GM13977 (cell line): ENCODE measurements around the gene MARCHF9.

Source experiments
- DNase-seq: peaks from one replicate; pipeline ENCODE4 v3.0.0; 2012; ENCODE audit warnings: low spot score
- in situ Hi-C: fragments of 300-500 bp; cut with MboI; formaldehyde crosslinking; loops from one replicate; pipeline ENCODE4 v1.12.0; 2022; ENCODE audit warnings: low sequenced_read_pairs, low pct_unique_long_range_greater_than_20kb, mixed read lengths, inconsistent platforms; ENCODE audit not compliant: unreplicated experiment
- TF ChIP-seq, protein P1 (sequence below): IDR thresholded peaks from 2 replicates; pipeline ENCODE4 v1.5.1; 2012; ENCODE audit warnings: mild to moderate bottlenecking, control low read depth; ENCODE audit not compliant: insufficient read depth; ENCODE audit errors: extremely low read depth, missing control alignments

Gene MARCHF9

DNA sequence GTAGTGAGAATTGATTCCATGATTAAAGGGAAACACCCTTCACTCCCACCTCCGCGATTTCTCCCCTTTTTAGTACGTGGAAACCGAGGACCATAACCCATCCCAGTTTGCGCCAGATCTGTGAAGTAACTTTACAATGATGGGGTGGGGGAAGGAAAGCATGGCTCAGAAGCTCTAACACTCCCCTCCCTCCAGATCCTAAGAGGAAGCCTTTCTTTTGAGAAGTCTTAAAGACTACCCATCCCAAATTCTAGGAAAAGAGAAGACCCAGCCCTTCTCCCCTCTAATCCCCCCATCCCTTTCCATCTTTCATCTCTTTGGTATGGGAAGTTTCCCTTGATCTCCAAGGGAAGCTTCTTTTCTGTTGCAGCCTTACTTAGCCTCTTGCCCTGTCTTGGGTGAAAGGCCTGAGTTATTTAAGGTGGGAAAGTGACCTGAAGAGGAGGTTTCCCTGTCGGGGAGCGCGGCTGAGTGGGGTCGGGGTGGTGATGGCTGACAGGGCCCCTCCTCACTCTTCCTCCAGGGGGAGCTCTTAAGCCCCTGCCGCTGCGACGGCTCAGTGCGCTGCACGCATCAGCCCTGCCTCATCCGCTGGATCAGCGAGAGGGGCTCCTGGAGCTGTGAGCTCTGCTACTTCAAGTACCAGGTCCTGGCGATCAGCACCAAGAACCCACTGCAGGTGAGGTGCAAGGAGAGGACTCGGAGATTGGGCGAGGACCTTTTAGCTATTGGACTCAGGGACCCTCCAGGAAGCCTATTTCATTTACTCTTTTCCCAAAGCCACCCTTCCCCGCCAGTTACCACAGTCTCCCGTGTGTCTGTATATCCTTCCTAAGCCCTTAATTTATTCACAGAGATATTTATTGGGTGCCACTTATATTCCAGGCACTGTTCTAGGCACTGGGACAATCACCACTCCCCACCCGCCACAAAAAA is 1.8 kb downstream of the MARCHF9 start:
- in situ Hi-C loops, result no loop called here
- TF ChIP-seq, protein P1, sequence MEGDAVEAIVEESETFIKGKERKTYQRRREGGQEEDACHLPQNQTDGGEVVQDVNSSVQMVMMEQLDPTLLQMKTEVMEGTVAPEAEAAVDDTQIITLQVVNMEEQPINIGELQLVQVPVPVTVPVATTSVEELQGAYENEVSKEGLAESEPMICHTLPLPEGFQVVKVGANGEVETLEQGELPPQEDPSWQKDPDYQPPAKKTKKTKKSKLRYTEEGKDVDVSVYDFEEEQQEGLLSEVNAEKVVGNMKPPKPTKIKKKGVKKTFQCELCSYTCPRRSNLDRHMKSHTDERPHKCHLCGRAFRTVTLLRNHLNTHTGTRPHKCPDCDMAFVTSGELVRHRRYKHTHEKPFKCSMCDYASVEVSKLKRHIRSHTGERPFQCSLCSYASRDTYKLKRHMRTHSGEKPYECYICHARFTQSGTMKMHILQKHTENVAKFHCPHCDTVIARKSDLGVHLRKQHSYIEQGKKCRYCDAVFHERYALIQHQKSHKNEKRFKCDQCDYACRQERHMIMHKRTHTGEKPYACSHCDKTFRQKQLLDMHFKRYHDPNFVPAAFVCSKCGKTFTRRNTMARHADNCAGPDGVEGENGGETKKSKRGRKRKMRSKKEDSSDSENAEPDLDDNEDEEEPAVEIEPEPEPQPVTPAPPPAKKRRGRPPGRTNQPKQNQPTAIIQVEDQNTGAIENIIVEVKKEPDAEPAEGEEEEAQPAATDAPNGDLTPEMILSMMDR, result peak; percentile 90
- DNase-seq, result peak; percentile 90

DNA sequence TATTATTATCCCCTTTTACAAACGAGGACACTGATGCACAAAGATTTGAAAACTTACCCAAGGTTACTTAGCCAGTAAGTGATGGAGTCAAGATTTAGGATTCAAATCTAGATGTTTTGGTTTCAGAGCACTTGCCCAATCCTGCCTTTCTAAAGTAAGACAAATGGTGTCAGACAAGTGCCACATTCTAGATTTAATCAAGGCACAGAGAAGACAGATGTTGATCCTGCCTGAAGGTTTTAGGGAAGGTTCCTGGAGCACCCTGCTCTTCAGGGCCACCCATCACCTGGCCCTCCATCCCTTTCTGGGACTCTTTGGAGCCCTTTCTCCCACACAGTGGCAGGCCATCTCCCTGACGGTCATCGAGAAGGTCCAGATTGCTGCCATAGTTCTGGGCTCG is 2.9 kb downstream of the MARCHF9 start:
- TF ChIP-seq, protein P1, result no peak
- in situ Hi-C loops, result no loop called here
- no peak for DNase-seq

DNA sequence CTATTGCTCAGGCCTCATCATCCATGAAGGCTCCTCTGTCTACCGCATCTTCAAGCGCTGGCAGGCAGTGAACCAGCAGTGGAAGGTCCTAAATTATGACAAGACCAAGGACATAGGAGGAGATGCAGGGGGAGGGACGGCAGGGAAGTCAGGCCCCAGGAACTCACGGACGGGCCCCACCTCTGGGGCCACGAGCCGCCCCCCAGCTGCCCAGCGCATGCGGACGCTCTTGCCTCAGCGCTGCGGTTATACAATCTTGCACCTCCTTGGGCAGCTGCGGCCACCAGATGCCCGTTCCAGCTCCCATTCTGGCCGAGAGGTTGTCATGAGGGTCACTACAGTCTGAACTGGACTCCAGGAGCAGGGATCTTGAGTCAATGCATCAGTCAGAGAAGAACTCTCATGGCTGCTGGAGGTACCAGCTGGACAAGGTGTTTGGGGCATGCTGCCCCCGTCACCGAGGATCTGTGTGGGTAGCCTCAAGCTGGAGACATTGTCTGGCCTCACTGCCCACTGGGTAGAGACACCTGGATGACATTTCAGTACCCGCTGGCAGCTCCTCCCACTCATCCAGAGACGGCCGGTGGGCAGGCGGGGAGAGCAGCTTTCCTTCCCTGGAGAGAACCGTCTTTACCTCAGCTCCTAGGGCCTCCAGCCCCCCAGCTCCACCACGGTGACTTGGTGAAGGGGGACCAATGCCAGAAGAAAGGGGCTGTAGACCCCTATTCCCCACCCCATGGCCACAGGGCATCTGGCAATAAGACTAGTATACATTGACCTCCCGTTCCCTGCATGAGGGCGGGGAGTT is 3.9 kb downstream of the MARCHF9 start:
- TF ChIP-seq, protein P1, result no peak
- in situ Hi-C loops, result no loop called here
- DNase-seq, result no peak

DNA sequence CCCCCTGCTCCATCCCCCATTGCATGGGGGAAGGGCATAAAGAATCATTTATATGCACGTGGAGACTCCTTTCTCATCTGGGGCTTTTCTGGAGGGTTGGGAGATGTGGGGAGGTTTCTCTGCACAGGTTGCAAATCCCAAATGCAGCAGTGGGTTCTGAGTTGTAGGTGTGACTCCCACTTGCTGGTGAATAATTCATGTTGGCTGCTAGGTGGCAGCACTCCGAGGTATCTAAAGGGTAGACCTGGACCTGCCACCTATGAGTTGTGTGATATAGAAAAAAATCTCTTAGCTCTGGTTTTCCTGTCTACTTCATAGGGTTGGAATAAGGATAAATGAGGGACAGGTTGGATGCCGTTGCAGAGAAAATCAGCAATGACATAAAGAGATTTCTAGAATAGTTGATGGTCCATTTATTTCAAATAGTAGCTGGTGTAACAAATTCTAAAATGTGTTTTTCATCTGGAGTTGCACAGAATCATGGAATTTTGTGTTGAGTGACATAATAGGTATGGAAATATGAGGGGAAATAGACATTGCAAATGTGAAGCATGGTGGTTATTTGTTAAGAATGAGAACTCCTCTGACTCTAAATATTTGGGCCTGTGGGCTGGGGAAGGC is 4.6 kb downstream of the MARCHF9 start:
- DNase-seq, result no peak
- in situ Hi-C loops, result no loop called here
- TF ChIP-seq, protein P1, result peak; percentile 64

DNA sequence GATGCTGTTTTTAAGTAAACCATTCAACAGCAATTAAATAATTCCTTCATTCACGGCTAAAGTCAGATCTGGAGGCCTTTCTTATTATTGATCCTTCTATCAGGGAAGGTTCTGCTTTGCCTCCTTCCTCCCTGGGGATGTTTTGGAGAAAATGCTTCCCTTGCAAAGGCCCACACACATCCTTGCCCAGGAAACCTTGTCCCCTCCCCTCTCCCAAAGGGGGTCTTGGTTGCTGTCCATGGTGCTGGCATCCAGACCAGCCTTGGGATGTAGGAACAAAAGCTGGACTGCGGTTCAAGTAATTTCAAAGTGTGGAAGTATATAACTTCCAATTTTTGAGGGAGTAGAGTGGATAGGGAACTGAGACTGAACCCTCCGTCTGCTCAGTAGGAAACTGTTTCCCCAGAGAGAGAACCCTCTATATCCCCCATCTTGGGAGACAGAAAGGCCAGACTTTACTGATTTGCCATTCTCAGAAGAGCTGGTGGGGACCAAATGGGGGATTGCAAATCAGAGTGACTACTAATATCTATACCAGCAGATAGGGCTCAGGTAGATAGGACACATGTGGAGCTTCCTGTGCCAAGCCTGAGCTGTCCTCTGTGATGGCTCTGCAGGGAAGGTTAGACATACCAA is 5.6 kb downstream of the MARCHF9 start:
- TF ChIP-seq, protein P1, result no peak
- no peak for DNase-seq
- in situ Hi-C loops, result no loop called here
